Osteocyte (in vitro differentiated cells): ENCODE results near the gene SDK2. TPM values are rescaled to one million over a fixed set of nuclear protein-coding genes. Genes with fewer than 3 reads are reported as not detected.
A peak's percentile ranks its signal among the peaks of the same experiment; 100 is the strongest.

Experiments used
- DNase-seq: peaks from one replicate; pipeline ENCODE4 v3.0.0; 2021; ENCODE audit warnings: mixed read lengths; ENCODE audit not compliant: unreplicated experiment; ENCODE audit errors: extremely low spot score
- H3K27ac Mint-ChIP-seq: one replicate; pipeline ENCODE4 v1.8.0; 2021; ENCODE audit warnings: mild to moderate bottlenecking, mixed read lengths; ENCODE audit not compliant: unreplicated experiment
- H3K27me3 Mint-ChIP-seq: one replicate; pipeline ENCODE4 v1.8.0; 2021; ENCODE audit warnings: mixed read lengths; ENCODE audit not compliant: unreplicated experiment
- H3K36me3 Mint-ChIP-seq: one replicate; pipeline ENCODE4 v1.8.0; 2021; ENCODE audit warnings: mixed read lengths; ENCODE audit not compliant: unreplicated experiment
- H3K4me1 Mint-ChIP-seq: one replicate; pipeline ENCODE4 v1.8.0; 2021; ENCODE audit warnings: mixed read lengths; ENCODE audit not compliant: unreplicated experiment
- H3K4me3 Mint-ChIP-seq: one replicate; pipeline ENCODE4 v1.8.0; 2021; ENCODE audit warnings: mild to moderate bottlenecking, moderate library complexity, mixed read lengths; ENCODE audit not compliant: unreplicated experiment
- H3K9me3 Mint-ChIP-seq: one replicate; pipeline ENCODE4 v1.8.0; 2021; ENCODE audit warnings: mixed read lengths; ENCODE audit not compliant: unreplicated experiment
- CTCF ChIP-seq: fragments of 200-600 bp; sonication (generic); IDR thresholded peaks from 2 replicates; pipeline ENCODE4 v1.5.0; 2021; ENCODE audit warnings: antibody characterized with exemption, mild to moderate bottlenecking, moderate library complexity
- total RNA-seq: library from RNA; stranded (reverse); gene quantifications from 2 replicates; pipeline ENCODE4 v1.2.1, GENCODE V29; 2021

The SDK2 gene
- total RNA-seq, 1 donor from 2014 or later = 16.5 TPM

- Mint-ChIP-seq H3K36me3 (no peaks in the 10 kb centered on the region), H3K9me3 (no peaks in the 10 kb centered on the region), H3K4me1 (peaks cover 25% of the 10 kb centered on the region), H3K4me3 (no peak overlapping the region), H3K27me3 (no peaks in the 10 kb centered on the region), H3K27ac (no peak overlapping the region)
- TF ChIP-seq CTCF = no peak
- DNase-seq = no peak
Observed at GRCh38 chr17:73350864-73351263, 293.4 kb downstream of the SDK2 start.

- TF ChIP-seq CTCF = no peak
- no peak overlapping the region for H3K4me3 Mint-ChIP-seq
Observed at GRCh38 chr17:73349647-73350046, 294.6 kb downstream of the SDK2 start.

GRCh38 chr17:73349138-73349537 lies 295.1 kb downstream of the SDK2 start:
- Mint-ChIP-seq H3K4me3 (no peak overlapping the region), H3K27me3 (no peaks in the 10 kb centered on the region), H3K4me1 (peaks cover 24% of the 10 kb centered on the region), H3K27ac (peak overlapping the region; percentile 41), H3K36me3 (no peaks in the 10 kb centered on the region), H3K9me3 (no peaks in the 10 kb centered on the region)
- no peak for TF ChIP-seq CTCF
- no peak for DNase-seq

More at GRCh38 chr17:73349647-73350046, 294.6 kb downstream of the SDK2 start:
- no peaks in the 10 kb centered on the region for H3K36me3 Mint-ChIP-seq
- no peaks in the 10 kb centered on the region for H3K9me3 Mint-ChIP-seq
- H3K27me3 Mint-ChIP-seq = no peaks in the 10 kb centered on the region
- DNase-seq = no peak
- peaks cover 21% of the 10 kb centered on the region for H3K4me1 Mint-ChIP-seq
- peak overlapping the region; percentile 41 for H3K27ac Mint-ChIP-seq

- H3K9me3 Mint-ChIP-seq = no peaks in the 10 kb centered on the region
- no peaks in the 10 kb centered on the region for H3K27me3 Mint-ChIP-seq
- H3K4me3 Mint-ChIP-seq = no peak overlapping the region
- H3K4me1 Mint-ChIP-seq = peaks cover 28% of the 10 kb centered on the region
- DNase-seq = no peak
- H3K36me3 Mint-ChIP-seq = no peaks in the 10 kb centered on the region
- no peak for TF ChIP-seq CTCF
- peak overlapping the region; percentile 41 for H3K27ac Mint-ChIP-seq
Observed at GRCh38 chr17:73348829-73349095, 295.5 kb downstream of the SDK2 start.

- no peaks in the 10 kb centered on the region for H3K9me3 Mint-ChIP-seq
- no peak for TF ChIP-seq CTCF
- H3K4me3 Mint-ChIP-seq = no peak overlapping the region
- H3K27ac Mint-ChIP-seq = no peak overlapping the region
- H3K36me3 Mint-ChIP-seq = no peaks in the 10 kb centered on the region
- H3K27me3 Mint-ChIP-seq = no peaks in the 10 kb centered on the region
- H3K4me1 Mint-ChIP-seq = peaks cover 33% of the 10 kb centered on the region
- DNase-seq = no peak
Observed at GRCh38 chr17:73348018-73348828, 296.0 kb downstream of the SDK2 start.
